ENCODE data around the gene YY1AP1.
"Not testable (repeated sequence)": the region's sequence is repeated elsewhere in the genome, so short reads cannot be mapped to it uniquely, and the experiment has no call there.

The YY1AP1 gene

GRCh38 chr1:155691992-155692528, 3.5 kb upstream of the YY1AP1 start:
- H3K4me1 ChIP-seq (ENCODE audit: control insufficient read depth, low read length), result peaks cover 14% of the 10 kb centered on the region
- peaks cover 98% of the 10 kb centered on the region for H3K79me2 ChIP-seq (ENCODE audit: control insufficient read depth, low read length)
- no peak for TF ChIP-seq CTCF (IDR thresholded peaks at IDR 0.05; ENCODE audit: low read depth, low read length, poor library complexity, severe bottlenecking)
- no peak for TF ChIP-seq EZH2phosphoT487 (IDR thresholded peaks at IDR 0.05; ENCODE audit: borderline replicate concordance, low read length)
- H3K27ac ChIP-seq (ENCODE audit: low read depth, low read length), result no peak overlapping the region
- no peak overlapping the region for H3K4me2 ChIP-seq (ENCODE audit: low read length)
- peaks cover 79% of the 10 kb centered on the region for H3K36me3 ChIP-seq (ENCODE audit: control insufficient read depth, low read length)
- H3K27me3 ChIP-seq (ENCODE audit: control insufficient read depth, low read length), result no peaks in the 10 kb centered on the region
- 0 out of 2 replicates have a peak, but pooled peaks cover 12% of the 10 kb centered on the region for H4K20me1 ChIP-seq (ENCODE audit: control insufficient read depth, insufficient read depth, low read depth, low read length)
- no peaks in the 10 kb centered on the region for H3F3A ChIP-seq (ENCODE audit: control insufficient read depth, insufficient read depth)
- H3K9me3 ChIP-seq (ENCODE audit: control insufficient read depth, insufficient read depth, low read length), result peaks cover 11% of the 10 kb centered on the region; the same call in 1 of the 2 replicates
- no peaks in the 10 kb centered on the region for H3K9me2 ChIP-seq (replicated peaks; ENCODE audit: control insufficient read depth, low read length)
- H3K4me3 ChIP-seq (ENCODE audit: low read length), result no peak overlapping the region

GRCh38 chr1:155689081-155689607, 570 bp upstream of the YY1AP1 start, which contains the start of gene DAP3:
Gene DAP3 (plus strand): TSS chr1:155689091. CDS start chr1:155709780, 20,689 bp downstream.
- H3F3A ChIP-seq (ENCODE audit: control insufficient read depth, insufficient read depth); H3K9me2 ChIP-seq (replicated peaks; ENCODE audit: control insufficient read depth, low read length); H3K27me3 ChIP-seq (ENCODE audit: control insufficient read depth, low read length); H4K20me1 ChIP-seq (ENCODE audit: control insufficient read depth, insufficient read depth, low read depth, low read length): not testable (repeated sequence)
- H3K4me1 ChIP-seq (ENCODE audit: control insufficient read depth, low read length), result peaks cover 27% of the 10 kb centered on the region
- H3K27ac ChIP-seq (ENCODE audit: low read depth, low read length), result peak within 1 kb of the TSS; percentile 84
- peaks cover 11% of the 10 kb centered on the region; the same call in 1 of the 2 replicates for H3K9me3 ChIP-seq (ENCODE audit: control insufficient read depth, insufficient read depth, low read length)
- H3K36me3 ChIP-seq (ENCODE audit: control insufficient read depth, low read length), result peaks cover 72% of the 10 kb centered on the region
- H3K4me2 ChIP-seq (ENCODE audit: low read length), result peak within 1 kb of the TSS; percentile 84
- peaks cover 98% of the 10 kb centered on the region for H3K79me2 ChIP-seq (ENCODE audit: control insufficient read depth, low read length)
- H3K4me3 ChIP-seq (ENCODE audit: low read length), result peak within 1 kb of the TSS; percentile 100

GRCh38 chr1:155687705-155688323, 760 bp downstream of the YY1AP1 start:
- H3K9me2 ChIP-seq (replicated peaks; ENCODE audit: control insufficient read depth, low read length); H3F3A ChIP-seq (ENCODE audit: control insufficient read depth, insufficient read depth); H3K27me3 ChIP-seq (ENCODE audit: control insufficient read depth, low read length); H4K20me1 ChIP-seq (ENCODE audit: control insufficient read depth, insufficient read depth, low read depth, low read length): not testable (repeated sequence)
- Histone ChIP-seq H3K36me3 (ENCODE audit: control insufficient read depth, low read length) (peaks cover 74% of the 10 kb centered on the region), H3K4me1 (ENCODE audit: control insufficient read depth, low read length) (peaks cover 27% of the 10 kb centered on the region), H3K4me3 (ENCODE audit: low read length) (peak overlapping the region; percentile 100), H3K9me3 (ENCODE audit: control insufficient read depth, insufficient read depth, low read length) (peaks cover 11% of the 10 kb centered on the region; the same call in 1 of the 2 replicates), H3K27ac (ENCODE audit: low read depth, low read length) (peak overlapping the region; percentile 84), H3K79me2 (ENCODE audit: control insufficient read depth, low read length) (peaks cover 98% of the 10 kb centered on the region), H3K4me2 (ENCODE audit: low read length) (peak overlapping the region; percentile 84)

- TF ChIP-seq EZH2phosphoT487 (IDR thresholded peaks at IDR 0.05; ENCODE audit: borderline replicate concordance, low read length) (no peak), CTCF (IDR thresholded peaks at IDR 0.05; ENCODE audit: low read depth, low read length, poor library complexity, severe bottlenecking) (no peak)
- Histone ChIP-seq H4K20me1 (ENCODE audit: control insufficient read depth, insufficient read depth, low read depth, low read length) (peaks cover 5% of the 10 kb centered on the region; the same call in 1 of the 2 replicates), H3K9me2 (replicated peaks; ENCODE audit: control insufficient read depth, low read length) (no peaks in the 10 kb centered on the region), H3K27ac (ENCODE audit: low read depth, low read length) (no peak overlapping the region), H3K4me3 (ENCODE audit: low read length) (no peak overlapping the region), H3K36me3 (ENCODE audit: control insufficient read depth, low read length) (peaks cover 70% of the 10 kb centered on the region), H3K27me3 (ENCODE audit: control insufficient read depth, low read length) (no peaks in the 10 kb centered on the region), H3K4me2 (ENCODE audit: low read length) (no peak overlapping the region), H3F3A (ENCODE audit: control insufficient read depth, insufficient read depth) (no peaks in the 10 kb centered on the region), H3K9me3 (ENCODE audit: control insufficient read depth, insufficient read depth, low read length) (no peaks in the 10 kb centered on the region), H3K79me2 (ENCODE audit: control insufficient read depth, low read length) (peaks cover 73% of the 10 kb centered on the region), H3K4me1 (ENCODE audit: control insufficient read depth, low read length) (peaks cover 15% of the 10 kb centered on the region)
These were observed 6.8 kb downstream of the YY1AP1 start for GRCh38 chr1:155681776-155682175.

Data from DOHH2 (cell line).